Endothelial cell of umbilical vein (primary cell): ENCODE results near the gene VWA8.

Experiments used
- CTCF ChIP-seq, 2 donors: IDR thresholded peaks; 1 replicate in 1 of 2; 2 replicates in 1 of 2; pipeline ENCODE4 v1.5.1; 2011; ENCODE audit warnings: low read length in 2 of 2, mild to moderate bottlenecking in 2 of 2, moderate library complexity in 2 of 2, control low read depth in 1 of 2, inconsistent platforms in 1 of 2, low read depth in 1 of 2; ENCODE audit not compliant: insufficient read depth in 1 of 2; ENCODE audit errors: extremely low read depth in 1 of 2
- JUN ChIP-seq: IDR thresholded peaks from 2 replicates; pipeline ENCODE4 v1.6.1; 2011; ENCODE audit warnings: borderline replicate concordance, low read depth; ENCODE audit not compliant: insufficient read length, insufficient read depth

GRCh38 chr13:41547251-41548000 is 413.5 kb downstream of the VWA8 start:
- TF ChIP-seq CTCF (IDR thresholded peaks at IDR 0.05; ENCODE audit: extremely low read depth in 1 of 2, insufficient read depth in 1 of 2, low read depth in 1 of 2, low read length in 2 of 2) = no peak
- TF ChIP-seq JUN = no peak
